Pons (tissue), 1 donor: ENCODE results near the gene PERCC1.

ENCODE experiments used
- DNase-seq: peaks from one replicate; pipeline ENCODE4 v3.0.0-alpha.2; 2016; ENCODE audit warnings: low spot score

PERCC1 gene

GRCh38 chr16:1450218-1450617 is 19.3 kb downstream of the PERCC1 start:
- no peak for DNase-seq

- no peak for DNase-seq
Observed at GRCh38 chr16:1450841-1451240, 20.0 kb downstream of the PERCC1 start.

- DNase-seq = no peak
Observed at GRCh38 chr16:1451702-1452392, 21.0 kb downstream of the PERCC1 start.

- DNase-seq = no peak
Observed at GRCh38 chr16:1452530-1452929, 21.7 kb downstream of the PERCC1 start.

- no peak for DNase-seq
Observed at GRCh38 chr16:1453316-1453715, 22.4 kb downstream of the PERCC1 start.

GRCh38 chr16:1454561-1454960 is 23.7 kb downstream of the PERCC1 start:
- DNase-seq = no peak

- DNase-seq = no peak
Observed at GRCh38 chr16:1455190-1456171, 24.6 kb downstream of the PERCC1 start.

GRCh38 chr16:1456951-1457350 is 26.1 kb downstream of the PERCC1 start:
- no peak for DNase-seq

- no peak for DNase-seq
Observed at GRCh38 chr16:1457489-1458245, 26.8 kb downstream of the PERCC1 start.

- DNase-seq = no peak
Observed at GRCh38 chr16:1458336-1458976, 27.6 kb downstream of the PERCC1 start.

- DNase-seq = no peak
Observed at GRCh38 chr16:1458977-1459341, 28.1 kb downstream of the PERCC1 start.

- DNase-seq = no peak
Observed at GRCh38 chr16:1459967-1460366, 29.1 kb downstream of the PERCC1 start.

GRCh38 chr16:1460602-1461138 is 29.8 kb downstream of the PERCC1 start:
- no peak for DNase-seq

- no peak for DNase-seq
Observed at GRCh38 chr16:1461146-1461545, 30.3 kb downstream of the PERCC1 start.

GRCh38 chr16:1464196-1464893 is 33.5 kb downstream of the PERCC1 start:
- DNase-seq = no peak

- no peak for DNase-seq
Observed at GRCh38 chr16:1464894-1465566, 34.2 kb downstream of the PERCC1 start.

- DNase-seq = no peak
Observed at GRCh38 chr16:1465567-1465915, 34.7 kb downstream of the PERCC1 start.

GRCh38 chr16:1466054-1466453 is 35.2 kb downstream of the PERCC1 start:
- DNase-seq = no peak

GRCh38 chr16:1466968-1467521 is 36.2 kb downstream of the PERCC1 start:
- no peak for DNase-seq

GRCh38 chr16:1468426-1468810 is 37.5 kb downstream of the PERCC1 start:
- DNase-seq = no peak
